HCT116 (cell line): ENCODE data around the gene SH2D7. TPM values are rescaled to one million over a fixed set of nuclear protein-coding genes. Genes with fewer than 3 reads are reported as not detected.
A peak's percentile ranks its signal among the peaks of the same experiment; 100 is the strongest.

Source experiments
- ATAC-seq: fragments of 200-7000 bp; cut with Tn5 transposase; 2 replicates; pipeline ENCODE4 v1.9.1; 2020; ENCODE audit warnings: mild to moderate bottlenecking, moderate library complexity
- BruUV-seq: library from RNA; stranded (reverse); fragments of 400-500 nt; replicated peaks from 2 replicates; lab custom pipeline; 2021; lab: Mats Ljungman, UMichigan
- CTCF ChIA-PET: fragments of 300-600 bp; sonication (Branson Sonifier 250); formaldehyde crosslinking; loops from one replicate; lab custom pipeline; 2021; ENCODE audit warnings: antibody characterized with exemption; lab: Charles Lee
- POLR2A ChIA-PET: fragments of 300-600, 350-600 bp; sonication (Branson Sonifier 250); formaldehyde crosslinking; loops from one replicate; lab custom pipeline; 2021; ENCODE audit warnings: antibody characterized with exemption; lab: Charles Lee
- RAD21 ChIA-PET, 2 experiments: fragments of 300-600 bp; sonication (Branson Sonifier 250); formaldehyde crosslinking; loops; one replicate each; lab custom pipeline; 2023; ENCODE audit warnings: low total read pairs in 2 of 2; ENCODE audit not compliant: uncharacterized antibody in 2 of 2, unreplicated experiment in 2 of 2, low non-redundant PET in 1 of 2; lab: Charles Lee
- DNase-seq: peaks from one replicate; pipeline ENCODE4 v3.0.0-alpha.2; 2010; ENCODE audit warnings: low read depth, low spot score
- H2AFZ ChIP-seq: fragments of 200-600 bp; shearing (Covaris generic), sonication (generic); 2 replicates; pipeline ENCODE4 v1.6.1; 2017; ENCODE audit warnings: low read depth, mixed run types, mixed read lengths, antibody characterized with exemption, low read length; ENCODE audit not compliant: poor library complexity, severe bottlenecking
- H3K27ac ChIP-seq: 2 replicates; pipeline ENCODE4 v1.5.1; 2012; ENCODE audit warnings: low read depth, low read length
- H3K27me3 ChIP-seq: fragments of 200-600 bp; sonication (generic); 2 replicates; pipeline ENCODE4 v1.6.1; 2016; ENCODE audit warnings: mixed run types, low read length, mixed read lengths; ENCODE audit not compliant: insufficient read depth
- H3K36me3 ChIP-seq, 2 experiments: fragments of 200-500 bp in 1 of 2; fragments of 200-600 bp in 1 of 2; sonication (Bioruptor generic) in 1 of 2; sonication (generic) in 1 of 2; 2 replicates each; pipeline versions ENCODE4 v1.5.1 to v1.6.1; 2014 to 2016; ENCODE audit warnings: low read length in 2 of 2, inconsistent platforms in 1 of 2, mixed read lengths in 1 of 2, mixed run types in 1 of 2; ENCODE audit not compliant: insufficient read depth in 2 of 2, control insufficient read depth in 1 of 2
- H3K4me1 ChIP-seq, 2 experiments: fragments of 200-600 bp in 1 of 2; sonication (generic) in 1 of 2; 2 replicates each; pipeline versions ENCODE4 v1.5.1 to v1.6.1; 2012 to 2017; ENCODE audit warnings: low read length in 2 of 2, inconsistent platforms in 1 of 2, mild to moderate bottlenecking in 1 of 2, mixed read lengths in 1 of 2, mixed run types in 1 of 2, moderate library complexity in 1 of 2; ENCODE audit not compliant: insufficient read depth in 2 of 2, control insufficient read depth in 1 of 2
- H3K4me2 ChIP-seq: fragments of 200-600 bp; sonication (generic); 2 replicates; pipeline ENCODE4 v1.6.1; 2017; ENCODE audit warnings: mixed run types, low read length, mixed read lengths
- H3K4me3 ChIP-seq, 2 experiments: fragments of 200-600 bp in 1 of 2; sonication (generic) in 1 of 2; replicated peaks in 1 of 2; 2 replicates each; pipeline ENCODE4 v1.5.1; 2011 to 2016; ENCODE audit warnings: low read length in 2 of 2, control low read depth in 1 of 2, low read depth in 1 of 2, mild to moderate bottlenecking in 1 of 2, mixed read lengths in 1 of 2, mixed run types in 1 of 2
- H3K79me2 ChIP-seq: fragments of 200-600 bp; sonication (generic); 2 replicates; pipeline ENCODE4 v1.6.1; 2017; ENCODE audit warnings: mild to moderate bottlenecking, mixed run types, low read length, moderate library complexity, mixed read lengths; ENCODE audit not compliant: insufficient read depth
- H3K9ac ChIP-seq: fragments of 200-600 bp; sonication (generic); 2 replicates; pipeline ENCODE4 v1.6.1; 2016; ENCODE audit warnings: low read length, mixed read lengths
- H3K9me2 ChIP-seq: fragments of 200-600 bp; sonication (generic), shearing (Covaris generic); 2 replicates; pipeline ENCODE4 v1.6.1; 2017; ENCODE audit warnings: mixed run types, mild to moderate bottlenecking, moderate library complexity; ENCODE audit not compliant: insufficient read depth
- H3K9me3 ChIP-seq, 2 experiments: fragments of 200-500 bp in 1 of 2; fragments of 200-600 bp in 1 of 2; sonication (Bioruptor generic) in 1 of 2; sonication (generic) in 1 of 2; 2 replicates each; pipeline ENCODE4 v1.6.1; 2014 to 2017; ENCODE audit warnings: low read length in 2 of 2, mixed read lengths in 2 of 2, inconsistent platforms in 1 of 2, low read depth in 1 of 2, mild to moderate bottlenecking in 1 of 2, mixed run types in 1 of 2, moderate library complexity in 1 of 2; ENCODE audit not compliant: control insufficient read depth in 1 of 2, insufficient read depth in 1 of 2
- H4K20me1 ChIP-seq: fragments of 200-600 bp; sonication (generic), shearing (Covaris generic); 2 replicates; pipeline ENCODE4 v1.6.1; 2017; ENCODE audit warnings: mixed run types, mild to moderate bottlenecking, moderate library complexity; ENCODE audit not compliant: insufficient read depth
- EZH2 ChIP-seq: fragments of 200-600 bp; sonication (generic); IDR thresholded peaks from 2 replicates; pipeline ENCODE4 v1.6.1; 2017; ENCODE audit warnings: antibody characterized with exemption, mixed run types
- POLR2AphosphoS5 ChIP-seq: IDR thresholded peaks from 2 replicates; pipeline ENCODE4 v1.6.1; 2011; ENCODE audit warnings: mild to moderate bottlenecking, low read depth, low read length, moderate library complexity
- RAD21 ChIP-seq: IDR thresholded peaks from 2 replicates; pipeline ENCODE4 v1.6.1; 2012; ENCODE audit warnings: low read depth, mild to moderate bottlenecking
- SP1 ChIP-seq: IDR thresholded peaks from 2 replicates; pipeline ENCODE4 v1.6.1; 2012; ENCODE audit warnings: low read depth
- SRF ChIP-seq: IDR thresholded peaks from 2 replicates; pipeline ENCODE4 v1.6.1; 2012; ENCODE audit warnings: low read depth
- YY1 ChIP-seq: IDR thresholded peaks from 2 replicates; pipeline ENCODE4 v1.6.1; 2011; ENCODE audit warnings: low read length, low read depth, moderate library complexity, mild to moderate bottlenecking; ENCODE audit not compliant: insufficient replicate concordance; ENCODE audit errors: extremely low read depth
- ZFX ChIP-seq: fragments of 450-650 bp; IDR thresholded peaks from 2 replicates; pipeline ENCODE4 v1.6.1; 2017
- intact Hi-C: fragments of 100-400 bp; cut with micrococcal nuclease; formaldehyde crosslinking; loops from 2 replicates; pipeline ENCODE4 v1.10.0; 2022
- total RNA-seq: library from RNA; stranded (reverse); gene quantifications from one replicate; pipeline ENCODE4 v1.2.1, GENCODE V29; 2021; ENCODE audit not compliant: unreplicated experiment
- TF ChIP-seq, protein P1 (sequence below): IDR thresholded peaks from 2 replicates; pipeline ENCODE4 v1.6.1; 2012; ENCODE audit warnings: low read depth
- TF ChIP-seq, protein P2 (sequence below): IDR thresholded peaks from 2 replicates; pipeline ENCODE4 v1.6.1; 2011; ENCODE audit warnings: mild to moderate bottlenecking, low read length, moderate library complexity; ENCODE audit not compliant: insufficient replicate concordance; ENCODE audit errors: extremely low read depth

Gene SH2D7
- total RNA-seq, 1 experiment from 2014 or later, result not detected

DNA sequence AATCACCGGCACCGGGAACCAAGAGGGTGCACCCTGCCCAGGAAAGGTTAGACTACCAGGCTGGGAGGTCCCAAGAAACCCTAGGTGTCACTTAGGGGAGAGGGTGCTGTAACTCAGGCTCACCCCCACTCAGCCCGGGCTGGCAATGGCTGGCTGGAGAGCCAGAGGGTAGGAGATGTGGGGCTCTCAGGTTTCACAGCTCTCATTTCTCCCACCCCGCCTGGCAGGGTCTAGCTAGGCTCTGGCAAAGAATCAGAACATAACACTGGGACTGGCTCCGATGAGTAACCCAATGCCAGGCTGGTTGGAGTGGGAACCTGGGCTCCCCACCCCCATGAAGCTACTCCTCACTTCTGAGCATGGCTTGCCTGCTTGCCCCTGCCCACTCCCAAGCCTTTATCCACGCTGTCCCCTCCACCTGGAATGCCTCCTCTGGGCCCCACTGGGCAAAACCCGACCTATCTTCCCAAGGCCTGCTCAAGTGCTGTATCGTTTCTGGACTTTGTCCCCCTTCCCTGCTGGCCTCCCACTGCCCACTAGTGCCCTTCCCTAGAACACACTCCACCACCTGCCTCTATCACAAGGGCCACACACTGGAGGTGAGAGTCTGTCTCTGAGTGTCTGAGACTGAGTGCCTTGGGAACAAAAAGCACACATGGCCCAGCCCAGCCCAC is 36.9 kb downstream of the SH2D7 start (continued):
- TF ChIP-seq, protein P1, sequence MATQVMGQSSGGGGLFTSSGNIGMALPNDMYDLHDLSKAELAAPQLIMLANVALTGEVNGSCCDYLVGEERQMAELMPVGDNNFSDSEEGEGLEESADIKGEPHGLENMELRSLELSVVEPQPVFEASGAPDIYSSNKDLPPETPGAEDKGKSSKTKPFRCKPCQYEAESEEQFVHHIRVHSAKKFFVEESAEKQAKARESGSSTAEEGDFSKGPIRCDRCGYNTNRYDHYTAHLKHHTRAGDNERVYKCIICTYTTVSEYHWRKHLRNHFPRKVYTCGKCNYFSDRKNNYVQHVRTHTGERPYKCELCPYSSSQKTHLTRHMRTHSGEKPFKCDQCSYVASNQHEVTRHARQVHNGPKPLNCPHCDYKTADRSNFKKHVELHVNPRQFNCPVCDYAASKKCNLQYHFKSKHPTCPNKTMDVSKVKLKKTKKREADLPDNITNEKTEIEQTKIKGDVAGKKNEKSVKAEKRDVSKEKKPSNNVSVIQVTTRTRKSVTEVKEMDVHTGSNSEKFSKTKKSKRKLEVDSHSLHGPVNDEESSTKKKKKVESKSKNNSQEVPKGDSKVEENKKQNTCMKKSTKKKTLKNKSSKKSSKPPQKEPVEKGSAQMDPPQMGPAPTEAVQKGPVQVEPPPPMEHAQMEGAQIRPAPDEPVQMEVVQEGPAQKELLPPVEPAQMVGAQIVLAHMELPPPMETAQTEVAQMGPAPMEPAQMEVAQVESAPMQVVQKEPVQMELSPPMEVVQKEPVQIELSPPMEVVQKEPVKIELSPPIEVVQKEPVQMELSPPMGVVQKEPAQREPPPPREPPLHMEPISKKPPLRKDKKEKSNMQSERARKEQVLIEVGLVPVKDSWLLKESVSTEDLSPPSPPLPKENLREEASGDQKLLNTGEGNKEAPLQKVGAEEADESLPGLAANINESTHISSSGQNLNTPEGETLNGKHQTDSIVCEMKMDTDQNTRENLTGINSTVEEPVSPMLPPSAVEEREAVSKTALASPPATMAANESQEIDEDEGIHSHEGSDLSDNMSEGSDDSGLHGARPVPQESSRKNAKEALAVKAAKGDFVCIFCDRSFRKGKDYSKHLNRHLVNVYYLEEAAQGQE, result no peak
- no peak for TF ChIP-seq YY1
- no peak for TF ChIP-seq ZFX
- no peak for TF ChIP-seq SP1
- no peak for TF ChIP-seq RAD21
- no peak for TF ChIP-seq SRF
- no peak for TF ChIP-seq EZH2
- TF ChIP-seq POLR2AphosphoS5, result no peak
- TF ChIP-seq, all 23 proteins: peak for 0

DNA sequence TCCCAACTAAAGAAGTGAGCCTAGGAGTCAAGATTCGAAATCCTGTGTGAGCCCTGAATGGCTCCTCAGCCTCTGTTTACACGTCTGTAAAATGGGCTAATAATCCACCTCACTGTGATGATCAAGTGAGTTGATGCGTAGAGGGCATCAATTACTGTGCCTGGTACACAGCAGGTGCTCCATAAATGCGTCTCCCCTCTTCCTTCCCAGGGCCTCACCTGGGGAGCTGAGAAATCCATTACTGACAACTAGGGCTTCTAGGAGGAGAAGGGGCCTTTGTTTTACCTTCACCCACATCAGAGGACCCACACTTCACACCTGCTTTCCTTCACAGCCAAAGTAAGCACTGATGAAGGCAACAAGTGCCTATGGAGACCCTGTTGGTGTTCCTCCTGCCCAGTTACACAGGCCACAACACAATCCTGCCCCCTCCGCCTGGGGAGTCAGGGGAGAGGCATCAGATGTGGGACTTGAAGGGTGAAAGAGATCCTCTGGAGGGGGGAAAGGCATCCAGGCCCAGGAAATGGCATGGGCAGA is 37.5 kb downstream of the SH2D7 start:
- ChIA-PET POLR2A (interaction anchor here (1.6 kb wide), 1 partner anchor 112 kb away, joined by 4 read pairs; no protein-coding TSS in a partner anchor), RAD21 (interaction anchor here (1.0 to 1.4 kb wide), 1 partner anchor 66 kb away, joined by 3 to 4 read pairs; no protein-coding TSS in a partner anchor)
- no peak for DNase-seq
- H3K4me2 ChIP-seq, result peak overlapping the region; percentile 93
- TF ChIP-seq, protein P2, sequence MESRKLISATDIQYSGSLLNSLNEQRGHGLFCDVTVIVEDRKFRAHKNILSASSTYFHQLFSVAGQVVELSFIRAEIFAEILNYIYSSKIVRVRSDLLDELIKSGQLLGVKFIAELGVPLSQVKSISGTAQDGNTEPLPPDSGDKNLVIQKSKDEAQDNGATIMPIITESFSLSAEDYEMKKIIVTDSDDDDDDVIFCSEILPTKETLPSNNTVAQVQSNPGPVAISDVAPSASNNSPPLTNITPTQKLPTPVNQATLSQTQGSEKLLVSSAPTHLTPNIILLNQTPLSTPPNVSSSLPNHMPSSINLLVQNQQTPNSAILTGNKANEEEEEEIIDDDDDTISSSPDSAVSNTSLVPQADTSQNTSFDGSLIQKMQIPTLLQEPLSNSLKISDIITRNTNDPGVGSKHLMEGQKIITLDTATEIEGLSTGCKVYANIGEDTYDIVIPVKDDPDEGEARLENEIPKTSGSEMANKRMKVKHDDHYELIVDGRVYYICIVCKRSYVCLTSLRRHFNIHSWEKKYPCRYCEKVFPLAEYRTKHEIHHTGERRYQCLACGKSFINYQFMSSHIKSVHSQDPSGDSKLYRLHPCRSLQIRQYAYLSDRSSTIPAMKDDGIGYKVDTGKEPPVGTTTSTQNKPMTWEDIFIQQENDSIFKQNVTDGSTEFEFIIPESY, result no peak
- TF ChIP-seq, all 23 proteins: peak for 0
- Histone ChIP-seq H3K27ac (no peak overlapping the region; the same call in 1 of the 2 replicates), H3K36me3 (no peaks in the 10 kb centered on the region), H3K9me3 (no peaks in the 10 kb centered on the region), H3K4me3 (no peak overlapping the region), H3K27me3 (no peaks in the 10 kb centered on the region), H3K4me1 (peaks cover 15 to 45% of the 10 kb centered on the region in 2 experiments; a peak in 3 of 4 replicates), H2AFZ (no peak overlapping the region), H4K20me1 (no peaks in the 10 kb centered on the region), H3K9me2 (no peaks in the 10 kb centered on the region), H3K9ac (no peak overlapping the region), H3K79me2 (no peaks in the 10 kb centered on the region)
- ATAC-seq, result no peak
- BruUV-seq, result TSS peak; percentile 50
- intact Hi-C loops, result loop anchor here (5.0 kb wide), 1 partner anchor 67 kb away; no protein-coding TSS in a partner anchor
- CTCF ChIA-PET, result interaction anchor here (1.2 to 1.8 kb wide), 4 partner anchors 10 to 110 kb away, joined by 4 to 6 read pairs (median 4); no protein-coding TSS in a partner anchor
